GM23338 (cell line): ENCODE results near the gene ERBB4. TPM values are rescaled to one million over a fixed set of nuclear protein-coding genes. Genes with fewer than 3 reads are reported as not detected.

Experiments
- ATAC-seq: fragments of 200-7000 bp; cut with Tn5 transposase; 3 replicates; pipeline ENCODE4 v1.9.1; 2020
- DNase-seq: peaks from one replicate; pipeline ENCODE4 v3.0.0-alpha.2; 2015; ENCODE audit warnings: low spot score
- H2AFZ ChIP-seq: fragments of 200-600 bp; sonication (generic); 2 replicates; pipeline ENCODE4 v1.8.0; 2016; ENCODE audit warnings: antibody characterized with exemption, mild to moderate bottlenecking, moderate library complexity
- H3F3A ChIP-seq: fragments of 200-600 bp; sonication (generic); replicated peaks from 2 replicates; pipeline ENCODE4 v1.8.0; 2017; ENCODE audit warnings: antibody characterized with exemption, mixed run types, low read depth
- H3K27ac ChIP-seq: fragments of 200-600 bp; sonication (generic); 2 replicates; pipeline ENCODE4 v1.6.1; 2016; ENCODE audit warnings: low read depth
- H3K27me3 ChIP-seq: fragments of 200-600 bp; sonication (generic); 2 replicates; pipeline ENCODE4 v1.8.0; 2016; ENCODE audit warnings: mild to moderate bottlenecking, mixed run types, moderate library complexity; ENCODE audit not compliant: insufficient read depth
- H3K36me3 ChIP-seq: fragments of 200-600 bp; sonication (generic); 2 replicates; pipeline ENCODE4 v1.8.0; 2016; ENCODE audit warnings: mild to moderate bottlenecking; ENCODE audit not compliant: insufficient read depth
- H3K4me1 ChIP-seq: fragments of 200-600 bp; sonication (generic); 2 replicates; pipeline ENCODE4 v1.8.0; 2016; ENCODE audit warnings: mild to moderate bottlenecking, moderate library complexity; ENCODE audit not compliant: insufficient read depth
- H3K4me2 ChIP-seq: fragments of 200-600 bp; sonication (generic); 2 replicates; pipeline ENCODE4 v1.7.1; 2017; ENCODE audit warnings: mixed run types
- H3K4me3 ChIP-seq: fragments of 200-600 bp; sonication (generic); 2 replicates; pipeline ENCODE4 v1.6.1; 2016; ENCODE audit warnings: mixed run types
- H3K79me2 ChIP-seq: fragments of 200-600 bp; sonication (generic); replicated peaks from 2 replicates; pipeline ENCODE4 v1.8.0; 2017; ENCODE audit warnings: mild to moderate bottlenecking; ENCODE audit not compliant: insufficient read depth
- H3K9me2 ChIP-seq: fragments of 200-600 bp; sonication (generic); 2 replicates; pipeline ENCODE4 v1.8.0; 2017; ENCODE audit not compliant: insufficient read depth
- H4K20me1 ChIP-seq: fragments of 200-600 bp; sonication (generic); replicated peaks from 2 replicates; pipeline ENCODE4 v1.8.0; 2017; ENCODE audit warnings: mild to moderate bottlenecking; ENCODE audit not compliant: insufficient read depth
- H3K27ac Mint-ChIP-seq: 2 replicates; pipeline ENCODE4 v1.8.0; 2020; ENCODE audit warnings: inconsistent platforms, mild to moderate bottlenecking, moderate library complexity, mixed read lengths
- H3K27me3 Mint-ChIP-seq: 3 replicates; pipeline ENCODE4 v1.8.0; 2022; ENCODE audit warnings: low read depth, mild to moderate bottlenecking, moderate library complexity, mixed read lengths, inconsistent platforms; ENCODE audit not compliant: insufficient read depth, poor library complexity
- H3K36me3 Mint-ChIP-seq: 3 replicates; pipeline ENCODE4 v1.8.0; 2021; ENCODE audit warnings: low read depth, mild to moderate bottlenecking, inconsistent platforms, moderate library complexity, mixed read lengths
- H3K4me1 Mint-ChIP-seq: 3 replicates; pipeline ENCODE4 v1.8.0; 2020; ENCODE audit warnings: mild to moderate bottlenecking, inconsistent platforms, mixed read lengths
- H3K4me3 Mint-ChIP-seq: 3 replicates; pipeline ENCODE4 v1.8.0; 2021; ENCODE audit warnings: moderate library complexity, mild to moderate bottlenecking, inconsistent platforms, mixed read lengths
- H3K9me3 Mint-ChIP-seq: 3 replicates; pipeline ENCODE4 v1.8.0; 2020; ENCODE audit warnings: moderate library complexity, mild to moderate bottlenecking, inconsistent platforms, mixed read lengths
- CREB1 ChIP-seq: fragments of 250-450 bp; sonication (Bioruptor Pico); IDR thresholded peaks from 2 replicates; pipeline ENCODE4 v1.5.0; 2020; ENCODE audit warnings: low read depth, mild to moderate bottlenecking, moderate library complexity
- CTCF ChIP-seq, 2 experiments: fragments of 200-600 bp in 1 of 2; sonication (generic) in 1 of 2; conservative IDR thresholded peaks; 2 replicates each; pipeline versions ENCODE4 v1.5.1 to v1.6.1; 2016 to 2017; ENCODE audit warnings: antibody characterized with exemption in 2 of 2, low read depth in 2 of 2, mild to moderate bottlenecking in 2 of 2, moderate library complexity in 1 of 2
- JUNB ChIP-seq: IDR thresholded peaks from one replicate; pipeline ENCODE4 v1.6.1; 2016; ENCODE audit warnings: antibody characterized with exemption; ENCODE audit not compliant: unreplicated experiment
- NANOG ChIP-seq: IDR thresholded peaks from 2 replicates; pipeline ENCODE4 v1.6.1; 2016; ENCODE audit warnings: antibody characterized with exemption, borderline replicate concordance
- POLR2AphosphoS5 ChIP-seq: IDR thresholded peaks from 2 replicates; pipeline ENCODE4 v1.6.1; 2016; ENCODE audit warnings: antibody characterized with exemption, low read depth
- STAT1 ChIP-seq: IDR thresholded peaks from one replicate; pipeline ENCODE4 v1.6.1; 2016; ENCODE audit warnings: antibody characterized with exemption; ENCODE audit not compliant: unreplicated experiment
- ZNF114 ChIP-seq: fragments of 250-450 bp; sonication (Bioruptor Pico); IDR thresholded peaks from 2 replicates; pipeline ENCODE4 v1.5.0; 2020; ENCODE audit warnings: mild to moderate bottlenecking, moderate library complexity
- ZNF331 ChIP-seq: fragments of 250-450 bp; sonication (Bioruptor Pico); IDR thresholded peaks from 2 replicates; pipeline ENCODE4 v1.5.0; 2020; ENCODE audit warnings: low read depth, mild to moderate bottlenecking, moderate library complexity
- ZNF462 ChIP-seq: fragments of 250-450 bp; sonication (Bioruptor Pico); IDR thresholded peaks from 2 replicates; pipeline ENCODE4 v1.5.0; 2020; ENCODE audit warnings: mild to moderate bottlenecking, moderate library complexity
- polyA plus RNA-seq: library from polyadenylated mRNA; unstranded; fragments of >200 nt; fragmentation: Nextera tagmentation; extraction: Ambion mirVana; gene quantifications from 2 replicates; pipeline ENCODE4 v1.2.1, GENCODE V29; 2016
- total RNA-seq: library from RNA; depleted of rRNA; stranded (reverse); fragments of >200 nt; shearing (Covaris generic); gene quantifications from 2 replicates; pipeline ENCODE4 v1.2.3, GENCODE V29; 2014

The ERBB4 gene
- total and polyA plus RNA-seq, 2 experiments from 2014 or later: 0.73 to 1.1 TPM

- TF ChIP-seq ZNF462 (CRISPR knock-in tag): no peak
- no peak for TF ChIP-seq POLR2AphosphoS5
- no peak for TF ChIP-seq CREB1
Observed at GRCh38 chr2:212228743-212229171, 309.8 kb downstream of the ERBB4 start (continued).

GRCh38 chr2:212227755-212228154 is 310.8 kb downstream of the ERBB4 start:
- Histone ChIP-seq H2AFZ (no peak overlapping the region), H3K9me2 (no peaks in the 10 kb centered on the region), H4K20me1 (no peaks in the 10 kb centered on the region), H3F3A (no peaks in the 10 kb centered on the region), H3K4me2 (no peak overlapping the region), H3K27ac (no peak overlapping the region), H3K79me2 (no peaks in the 10 kb centered on the region), H3K4me3 (no peak overlapping the region), H3K4me1 (no peaks in the 10 kb centered on the region), H3K36me3 (no peaks in the 10 kb centered on the region), H3K27me3 (no peaks in the 10 kb centered on the region)
- Mint-ChIP-seq H3K27me3 (peaks cover under 1% of the 10 kb centered on the region), H3K4me1 (no peaks in the 10 kb centered on the region), H3K4me3 (no peak overlapping the region), H3K27ac (no peak overlapping the region), H3K36me3 (no peaks in the 10 kb centered on the region), H3K9me3 (no peaks in the 10 kb centered on the region)
- TF ChIP-seq JUNB: no peak
- TF ChIP-seq NANOG: no peak
- no peak for TF ChIP-seq CTCF (conservative IDR thresholded peaks at IDR 0.05; ENCODE audit: low read depth in 2 of 2)
- TF ChIP-seq STAT1: no peak
- no peak for TF ChIP-seq CREB1
- no peak for TF ChIP-seq POLR2AphosphoS5
- TF ChIP-seq ZNF114: no peak
- TF ChIP-seq ZNF331: no peak
- no peak for ATAC-seq
- peak; percentile 24 for DNase-seq
